ENCODE data around the gene FAM13B.
"Not testable (repeated sequence)": the region's sequence is repeated elsewhere in the genome, so short reads cannot be mapped to it uniquely, and the experiment has no call there.

The FAM13B gene

GRCh38 chr5:138028971-138029365 lies 3.9 kb downstream of the FAM13B start:
- DNase-seq (ENCODE audit: low spot score in 2 of 2): no peak
- Mint-ChIP-seq H3K36me3 (ENCODE audit: insufficient read depth) (peaks cover 21% of the 10 kb centered on the region), H3K27me3 (no peaks in the 10 kb centered on the region), H3K4me1 (peaks cover 65% of the 10 kb centered on the region), H3K9me3 (no peaks in the 10 kb centered on the region), H3K27ac (ENCODE audit: low read depth) (peak overlapping the region; percentile 95), H3K4me3 (no peak overlapping the region)
- no peak for ATAC-seq (replicated peaks; ENCODE audit: extremely low read depth, poor library complexity, severe bottlenecking)

- not testable (repeated sequence) for ATAC-seq (replicated peaks; ENCODE audit: extremely low read depth, poor library complexity, severe bottlenecking); H3K9me3 Mint-ChIP-seq; DNase-seq (ENCODE audit: low spot score in 2 of 2); H3K4me3 Mint-ChIP-seq; H3K27me3 Mint-ChIP-seq
- Mint-ChIP-seq H3K4me1 (peaks cover 71% of the 10 kb centered on the region), H3K27ac (ENCODE audit: low read depth) (peak overlapping the region; percentile 38), H3K36me3 (ENCODE audit: insufficient read depth) (peaks cover 21% of the 10 kb centered on the region)
Measured at GRCh38 chr5:138028262-138028970, 4.5 kb downstream of the FAM13B start.

GRCh38 chr5:138026793-138027192 lies 6.1 kb downstream of the FAM13B start:
- ATAC-seq (replicated peaks; ENCODE audit: extremely low read depth, poor library complexity, severe bottlenecking); H3K27ac Mint-ChIP-seq (ENCODE audit: low read depth); H3K9me3 Mint-ChIP-seq; H3K27me3 Mint-ChIP-seq; H3K4me3 Mint-ChIP-seq; DNase-seq (ENCODE audit: low spot score in 2 of 2): not testable (repeated sequence)
- Mint-ChIP-seq H3K4me1 (peaks cover 77% of the 10 kb centered on the region), H3K36me3 (ENCODE audit: insufficient read depth) (peaks cover 10% of the 10 kb centered on the region)

- H3K4me3 Mint-ChIP-seq: peak overlapping the region; percentile 34
- no peaks in the 10 kb centered on the region for H3K27me3 Mint-ChIP-seq
- no peak for ATAC-seq (replicated peaks; ENCODE audit: extremely low read depth, poor library complexity, severe bottlenecking)
- H3K9me3 Mint-ChIP-seq: no peaks in the 10 kb centered on the region
- peaks cover 69% of the 10 kb centered on the region for H3K4me1 Mint-ChIP-seq
- no peak for DNase-seq (ENCODE audit: low spot score in 2 of 2)
- peaks cover 11% of the 10 kb centered on the region for H3K36me3 Mint-ChIP-seq (ENCODE audit: insufficient read depth)
- H3K27ac Mint-ChIP-seq (ENCODE audit: low read depth): peak overlapping the region; percentile 81
Measured at GRCh38 chr5:138025285-138025684, 7.6 kb downstream of the FAM13B start.

GRCh38 chr5:138024117-138024516 lies 8.8 kb downstream of the FAM13B start:
- no peak for ATAC-seq (replicated peaks; ENCODE audit: extremely low read depth, poor library complexity, severe bottlenecking)
- Mint-ChIP-seq H3K4me1 (peaks cover 58% of the 10 kb centered on the region), H3K4me3 (no peak overlapping the region), H3K27ac (ENCODE audit: low read depth) (peak overlapping the region; percentile 50), H3K9me3 (no peaks in the 10 kb centered on the region), H3K36me3 (ENCODE audit: insufficient read depth) (peaks cover 17% of the 10 kb centered on the region), H3K27me3 (no peaks in the 10 kb centered on the region)
- no peak for DNase-seq (ENCODE audit: low spot score in 2 of 2)

- no peak overlapping the region for H3K27ac Mint-ChIP-seq (ENCODE audit: low read depth)
- no peak for ATAC-seq (replicated peaks; ENCODE audit: extremely low read depth, poor library complexity, severe bottlenecking)
- H3K9me3 Mint-ChIP-seq: no peaks in the 10 kb centered on the region
- peaks cover 64% of the 10 kb centered on the region for H3K4me1 Mint-ChIP-seq
- H3K27me3 Mint-ChIP-seq: no peaks in the 10 kb centered on the region
- peaks cover 23% of the 10 kb centered on the region for H3K36me3 Mint-ChIP-seq (ENCODE audit: insufficient read depth)
- H3K4me3 Mint-ChIP-seq: no peak overlapping the region
- no peak for DNase-seq (ENCODE audit: low spot score in 2 of 2)
Measured at GRCh38 chr5:138022912-138023311, 10.0 kb downstream of the FAM13B start.

GRCh38 chr5:138021771-138022170 lies 11.1 kb downstream of the FAM13B start:
- Mint-ChIP-seq H3K27me3 (no peaks in the 10 kb centered on the region), H3K36me3 (ENCODE audit: insufficient read depth) (peaks cover 30% of the 10 kb centered on the region), H3K4me1 (peaks cover 58% of the 10 kb centered on the region), H3K27ac (ENCODE audit: low read depth) (no peak overlapping the region), H3K4me3 (no peak overlapping the region), H3K9me3 (no peaks in the 10 kb centered on the region)
- DNase-seq (ENCODE audit: low spot score in 2 of 2) (no peak), ATAC-seq (replicated peaks; ENCODE audit: extremely low read depth, poor library complexity, severe bottlenecking) (no peak)

GRCh38 chr5:138018849-138019248 lies 14.0 kb downstream of the FAM13B start:
- H3K4me1 Mint-ChIP-seq: peaks cover 39% of the 10 kb centered on the region
- no peaks in the 10 kb centered on the region for H3K27me3 Mint-ChIP-seq
- no peak overlapping the region for H3K27ac Mint-ChIP-seq (ENCODE audit: low read depth)

GRCh38 chr5:138015916-138016315 lies 17.0 kb downstream of the FAM13B start:
- peaks cover 65% of the 10 kb centered on the region for H3K36me3 Mint-ChIP-seq (ENCODE audit: insufficient read depth)

More at GRCh38 chr5:138018849-138019248, 14.0 kb downstream of the FAM13B start:
- ATAC-seq (replicated peaks; ENCODE audit: extremely low read depth, poor library complexity, severe bottlenecking) (no peak), DNase-seq (ENCODE audit: low spot score in 2 of 2) (no peak)
- no peak overlapping the region for H3K4me3 Mint-ChIP-seq
- H3K36me3 Mint-ChIP-seq (ENCODE audit: insufficient read depth): peaks cover 42% of the 10 kb centered on the region
- H3K9me3 Mint-ChIP-seq: no peaks in the 10 kb centered on the region

GRCh38 chr5:138011991-138012390 lies 20.9 kb downstream of the FAM13B start:
- H3K9me3 Mint-ChIP-seq: no peaks in the 10 kb centered on the region
- no peak overlapping the region for H3K27ac Mint-ChIP-seq (ENCODE audit: low read depth)
- no peak overlapping the region for H3K4me3 Mint-ChIP-seq
- H3K36me3 Mint-ChIP-seq (ENCODE audit: insufficient read depth): peaks cover 67% of the 10 kb centered on the region
- H3K27me3 Mint-ChIP-seq: no peaks in the 10 kb centered on the region
- H3K4me1 Mint-ChIP-seq: peaks cover 16% of the 10 kb centered on the region
- DNase-seq (ENCODE audit: low spot score in 2 of 2): no peak
- ATAC-seq (replicated peaks; ENCODE audit: extremely low read depth, poor library complexity, severe bottlenecking): no peak

More at GRCh38 chr5:138015916-138016315, 17.0 kb downstream of the FAM13B start:
- no peak overlapping the region for H3K27ac Mint-ChIP-seq (ENCODE audit: low read depth)
- DNase-seq (ENCODE audit: low spot score in 2 of 2) (no peak), ATAC-seq (replicated peaks; ENCODE audit: extremely low read depth, poor library complexity, severe bottlenecking) (no peak)
- H3K27me3 Mint-ChIP-seq: no peaks in the 10 kb centered on the region
- peaks cover 20% of the 10 kb centered on the region for H3K4me1 Mint-ChIP-seq
- H3K9me3 Mint-ChIP-seq: no peaks in the 10 kb centered on the region
- no peak overlapping the region for H3K4me3 Mint-ChIP-seq

GRCh38 chr5:138000102-138000723 lies 32.7 kb downstream of the FAM13B start:
- no peak for DNase-seq (ENCODE audit: low spot score in 2 of 2)
- Mint-ChIP-seq H3K27ac (ENCODE audit: low read depth) (no peak overlapping the region), H3K4me1 (peaks cover 45% of the 10 kb centered on the region), H3K4me3 (no peak overlapping the region), H3K36me3 (ENCODE audit: insufficient read depth) (peaks cover 24% of the 10 kb centered on the region), H3K27me3 (no peaks in the 10 kb centered on the region), H3K9me3 (no peaks in the 10 kb centered on the region)
- no peak for ATAC-seq (replicated peaks; ENCODE audit: extremely low read depth, poor library complexity, severe bottlenecking)

GRCh38 chr5:137997726-137998213 lies 35.1 kb downstream of the FAM13B start:
- H3K4me3 Mint-ChIP-seq: no peak overlapping the region
- H3K27ac Mint-ChIP-seq (ENCODE audit: low read depth): no peak overlapping the region
- no peaks in the 10 kb centered on the region for H3K9me3 Mint-ChIP-seq
- H3K4me1 Mint-ChIP-seq: peaks cover 40% of the 10 kb centered on the region
- DNase-seq (ENCODE audit: low spot score in 2 of 2) (no peak), ATAC-seq (replicated peaks; ENCODE audit: extremely low read depth, poor library complexity, severe bottlenecking) (no peak)
- no peaks in the 10 kb centered on the region for H3K27me3 Mint-ChIP-seq
- H3K36me3 Mint-ChIP-seq (ENCODE audit: insufficient read depth): peaks cover 21% of the 10 kb centered on the region

GRCh38 chr5:137995749-137996128 lies 37.1 kb downstream of the FAM13B start:
- ATAC-seq (replicated peaks; ENCODE audit: extremely low read depth, poor library complexity, severe bottlenecking) (no peak), DNase-seq (ENCODE audit: low spot score in 2 of 2) (no peak)
- Mint-ChIP-seq H3K27ac (ENCODE audit: low read depth) (peak overlapping the region; percentile 8), H3K36me3 (ENCODE audit: insufficient read depth) (peaks cover 15% of the 10 kb centered on the region), H3K9me3 (no peaks in the 10 kb centered on the region), H3K4me1 (peaks cover 41% of the 10 kb centered on the region), H3K27me3 (no peaks in the 10 kb centered on the region), H3K4me3 (no peak overlapping the region)

All from central memory CD8-positive, alpha-beta T cell (primary cell).